IPS-NIHi11 (cell line): ENCODE data around the gene LARP4B.
A peak's percentile ranks its signal among the peaks of the same experiment; 100 is the strongest.
"Not testable (repeated sequence)": the region's sequence is repeated elsewhere in the genome, so short reads cannot be mapped to it uniquely, and the experiment has no call there.

Source experiments
- DNase-seq: peaks from one replicate; pipeline ENCODE4 v3.0.0; 2012; ENCODE audit warnings: mixed read lengths, low spot score

LARP4B gene

GRCh38 chr10:958106-958505 lies 26.6 kb upstream of the LARP4B start:
- no peak for DNase-seq

GRCh38 chr10:955820-956217 lies 24.3 kb upstream of the LARP4B start:
- DNase-seq = no peak

- no peak for DNase-seq
These were observed 23.8 kb upstream of the LARP4B start for GRCh38 chr10:955127-955819.

GRCh38 chr10:954396-954795 lies 22.9 kb upstream of the LARP4B start:
- no peak for DNase-seq

- no peak for DNase-seq
These were observed 22.3 kb upstream of the LARP4B start for GRCh38 chr10:953836-954235.

GRCh38 chr10:949446-949845 lies 17.9 kb upstream of the LARP4B start:
- DNase-seq = no peak

- DNase-seq = no peak
These were observed 16.8 kb upstream of the LARP4B start for GRCh38 chr10:948347-948746.

GRCh38 chr10:947881-948280 lies 16.4 kb upstream of the LARP4B start:
- no peak for DNase-seq

- DNase-seq = no peak
These were observed 15.5 kb upstream of the LARP4B start for GRCh38 chr10:947051-947450.

- DNase-seq = no peak
These were observed 14.3 kb upstream of the LARP4B start for GRCh38 chr10:945778-946177.

GRCh38 chr10:944034-944831 lies 12.7 kb upstream of the LARP4B start:
- DNase-seq = no peak

- DNase-seq = no peak
These were observed 12.0 kb upstream of the LARP4B start for GRCh38 chr10:943334-944033.

- DNase-seq = no peak
These were observed 7.6 kb upstream of the LARP4B start for GRCh38 chr10:938941-939678.

- no peak for DNase-seq
These were observed 3.4 kb upstream of the LARP4B start for GRCh38 chr10:934746-935406.

- not testable (repeated sequence) for DNase-seq
These were observed 2.7 kb upstream of the LARP4B start for GRCh38 chr10:934165-934564.

- no peak for DNase-seq
These were observed 1.1 kb upstream of the LARP4B start for GRCh38 chr10:932589-932988.

- DNase-seq = peak; percentile 73
These were observed 730 bp downstream of the LARP4B start for GRCh38 chr10:930625-931325.

GRCh38 chr10:929960-930624 lies 1.4 kb downstream of the LARP4B start:
- no peak for DNase-seq

GRCh38 chr10:927131-927530 lies 4.4 kb downstream of the LARP4B start:
- DNase-seq = no peak

- no peak for DNase-seq
These were observed 5.3 kb downstream of the LARP4B start for GRCh38 chr10:926075-926698.
